Measurements from ENCODE around the gene ARID1B.
A peak's percentile ranks its signal among the peaks of the same experiment; 100 is the strongest.

GRCh38 chr6:157236040-157236725, 459.0 kb downstream of the ARID1B start:
- TF ChIP-seq POLR2A (IDR thresholded peaks at IDR 0.05) (no peak), CTCF (IDR thresholded peaks at IDR 0.05 in 8 of 11, conservative IDR thresholded peaks at IDR 0.05 in 3 of 11) (no peak), POLR2AphosphoS5 (IDR thresholded peaks at IDR 0.05) (peak in 1 of 3 donors; percentile 10)
